HepG2 (cell line): ENCODE measurements around the gene ACTN1. TPM values are rescaled to one million over a fixed set of nuclear protein-coding genes. Genes with fewer than 3 reads are reported as not detected.

Source experiments
- BORCS8-MEF2B ChIP-seq: sonication (generic); formaldehyde crosslinking; IDR thresholded peaks from 2 replicates; pipeline ENCODE4 v1.8.0; 2022; ENCODE audit warnings: mild to moderate bottlenecking, missing genetic modification reagents
- HOXA3 ChIP-seq: sonication (generic); formaldehyde crosslinking; IDR thresholded peaks from 2 replicates; pipeline ENCODE4 v1.5.0; 2020; ENCODE audit warnings: missing genetic modification reagents
- IRF2 ChIP-seq: IDR thresholded peaks from 2 replicates; pipeline ENCODE4 v1.6.1; 2018; ENCODE audit warnings: missing genetic modification reagents, missing compliant biosample characterization
- KDM6A ChIP-seq: IDR thresholded peaks from 2 replicates; pipeline ENCODE4 v1.6.1; 2016; ENCODE audit warnings: low read depth
- POLR2AphosphoS5 ChIP-seq: IDR thresholded peaks from 2 replicates; pipeline ENCODE4 v1.6.1; 2012; ENCODE audit warnings: low read depth, low read length
- SRY ChIP-seq: sonication (generic); formaldehyde crosslinking; IDR thresholded peaks from 2 replicates; pipeline ENCODE4 v1.8.0; 2022; ENCODE audit warnings: mild to moderate bottlenecking, missing genetic modification reagents
- ZFYVE20 ChIP-seq: sonication (generic); formaldehyde crosslinking; IDR thresholded peaks from 2 replicates; pipeline ENCODE4 v1.8.0; 2023; ENCODE audit warnings: low read depth, mild to moderate bottlenecking, moderate library complexity, missing genetic modification reagents, borderline replicate concordance
- ZNF121 ChIP-seq: sonication (generic); formaldehyde crosslinking; IDR thresholded peaks from 2 replicates; pipeline ENCODE4 v1.5.0; 2020; ENCODE audit warnings: mild to moderate bottlenecking, missing genetic modification reagents
- ZNF20 ChIP-seq: sonication (generic); formaldehyde crosslinking; IDR thresholded peaks from 2 replicates; pipeline ENCODE4 v1.4.0; 2020; ENCODE audit warnings: mild to moderate bottlenecking, moderate library complexity, missing genetic modification reagents
- ZNF24 ChIP-seq: fragments of 450-650 bp; IDR thresholded peaks from 2 replicates; pipeline ENCODE4 v1.6.1; 2017; ENCODE audit warnings: antibody characterized with exemption, mild to moderate bottlenecking
- ZNF792 ChIP-seq: IDR thresholded peaks from 2 replicates; pipeline ENCODE4 v1.6.1; 2016
- ZSCAN22 ChIP-seq: sonication (generic); formaldehyde crosslinking; IDR thresholded peaks from 2 replicates; pipeline ENCODE4 v1.4.0; 2020; ENCODE audit warnings: mild to moderate bottlenecking, missing genetic modification reagents
- polyA plus RNA-seq, 8 experiments: library from polyadenylated mRNA; depleted of rRNA in 3 of 8; stranded (reverse) in 7 of 8; unstranded in 1 of 8; fragments of >200 nt; fragmentation: Illumina TruSeq in 4 of 8; extraction: Trizol in 4 of 8; gene quantifications; 2 replicates each; pipeline versions ENCODE4 v1.2.1 to v1.2.3, GENCODE V29; 2011 to 2016; ENCODE audit warnings: low read depth in 4 of 8, missing spikeins in 1 of 8, mixed read lengths in 1 of 8; ENCODE audit not compliant: insufficient read depth in 1 of 8
- total RNA-seq, 5 experiments: library from RNA; depleted of rRNA; stranded (reverse); fragments of >200 nt; fragmentation: Illumina TruSeq; extraction: Trizol; gene quantifications; 2 replicates each; pipeline ENCODE4 v1.2.3, GENCODE V29; 2016; ENCODE audit warnings: low read depth in 1 of 5
- TF ChIP-seq, protein P1 (sequence below): sonication (generic); formaldehyde crosslinking; IDR thresholded peaks from 2 replicates; pipeline ENCODE4 v1.4.0; 2020; ENCODE audit warnings: missing genetic modification reagents
- TF ChIP-seq, protein P2 (sequence below): IDR thresholded peaks from 2 replicates; pipeline ENCODE4 v1.6.1; 2012; ENCODE audit warnings: inconsistent platforms
- TF ChIP-seq, protein P3 (sequence below): sonication (generic); formaldehyde crosslinking; IDR thresholded peaks from 2 replicates; pipeline ENCODE4 v1.4.0; 2020; ENCODE audit warnings: mild to moderate bottlenecking, missing genetic modification reagents, borderline replicate concordance
- TF ChIP-seq, protein P4 (sequence below): sonication (generic); formaldehyde crosslinking; IDR thresholded peaks from 2 replicates; pipeline ENCODE4 v1.8.1; 2022; ENCODE audit warnings: mild to moderate bottlenecking, missing genetic modification reagents
- TF ChIP-seq, protein P5 (sequence below), 2 experiments: IDR thresholded peaks; 2 replicates each; pipeline ENCODE4 v1.6.1; 2011 to 2012; ENCODE audit warnings: low read length in 2 of 2, borderline replicate concordance in 1 of 2, low read depth in 1 of 2, mild to moderate bottlenecking in 1 of 2, moderate library complexity in 1 of 2
- TF ChIP-seq, protein P6 (sequence below): sonication (generic); formaldehyde crosslinking; IDR thresholded peaks from 2 replicates; pipeline ENCODE4 v1.8.1; 2023; ENCODE audit warnings: missing genetic modification reagents, mild to moderate bottlenecking, borderline replicate concordance

The ACTN1 gene
- total and polyA plus RNA-seq, 2 of the 13 experiments (the other 11 are each of a cell fraction or from before 2014, with no cell fraction given) = 58.6 to 162 TPM

DNA sequence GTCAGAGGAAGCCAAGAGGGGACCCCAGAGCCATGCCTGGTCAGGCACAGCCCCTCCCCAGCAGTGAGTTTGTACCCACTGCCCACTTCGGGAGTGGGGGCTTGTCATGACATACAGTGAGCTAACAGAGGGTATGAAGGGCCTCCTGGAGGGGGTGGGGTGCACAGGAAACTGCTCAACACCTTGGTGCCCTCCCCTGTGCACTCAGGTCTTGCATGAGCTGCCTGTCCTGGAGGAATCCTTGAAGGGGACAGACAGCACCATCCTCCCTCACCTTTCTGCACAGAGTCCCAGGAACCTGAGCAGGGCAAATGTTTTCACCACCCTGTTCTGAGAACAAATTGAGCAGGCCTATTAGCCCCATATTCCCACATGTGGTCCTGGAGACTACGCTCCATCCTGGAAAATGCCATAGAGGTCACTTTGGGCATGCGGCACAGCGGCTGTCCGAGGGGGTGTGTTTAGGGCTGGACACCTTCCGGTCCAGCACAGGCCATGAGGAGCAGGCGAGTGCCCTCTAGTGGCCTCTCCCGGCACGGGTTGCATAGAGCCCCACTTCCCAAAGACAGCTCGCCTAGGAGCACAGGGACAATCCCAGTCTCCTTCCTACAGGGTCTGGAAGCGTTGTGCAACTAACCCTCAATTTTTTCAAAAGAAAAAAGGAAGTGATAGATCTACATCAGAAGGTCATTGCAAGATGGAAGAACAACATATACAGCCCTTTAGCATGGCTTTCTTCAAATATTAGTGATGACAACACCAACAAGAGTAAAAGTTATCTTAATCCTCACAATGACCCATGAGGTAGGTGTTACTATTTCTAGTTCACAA, 154.4 kb downstream of the ACTN1 start (continued):
- TF ChIP-seq, protein P1, sequence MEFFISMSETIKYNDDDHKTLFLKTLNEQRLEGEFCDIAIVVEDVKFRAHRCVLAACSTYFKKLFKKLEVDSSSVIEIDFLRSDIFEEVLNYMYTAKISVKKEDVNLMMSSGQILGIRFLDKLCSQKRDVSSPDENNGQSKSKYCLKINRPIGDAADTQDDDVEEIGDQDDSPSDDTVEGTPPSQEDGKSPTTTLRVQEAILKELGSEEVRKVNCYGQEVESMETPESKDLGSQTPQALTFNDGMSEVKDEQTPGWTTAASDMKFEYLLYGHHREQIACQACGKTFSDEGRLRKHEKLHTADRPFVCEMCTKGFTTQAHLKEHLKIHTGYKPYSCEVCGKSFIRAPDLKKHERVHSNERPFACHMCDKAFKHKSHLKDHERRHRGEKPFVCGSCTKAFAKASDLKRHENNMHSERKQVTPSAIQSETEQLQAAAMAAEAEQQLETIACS (CRISPR knock-in tag) = no peak
- no peak for TF ChIP-seq ZNF20 (CRISPR knock-in tag)
- peak; percentile 59 for TF ChIP-seq POLR2AphosphoS5
- peak; percentile 79 for TF ChIP-seq ZNF792
- TF ChIP-seq IRF2 (CRISPR knock-in tag) = peak; percentile 90
- peak; percentile 74; the same call in 1 of the 2 replicates for TF ChIP-seq BORCS8-MEF2B (CRISPR knock-in tag)
- TF ChIP-seq SRY (CRISPR knock-in tag) = no peak
- TF ChIP-seq, protein P2, sequence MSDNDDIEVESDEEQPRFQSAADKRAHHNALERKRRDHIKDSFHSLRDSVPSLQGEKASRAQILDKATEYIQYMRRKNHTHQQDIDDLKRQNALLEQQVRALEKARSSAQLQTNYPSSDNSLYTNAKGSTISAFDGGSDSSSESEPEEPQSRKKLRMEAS = peak; percentile 97
- TF ChIP-seq ZFYVE20 (CRISPR knock-in tag) = no peak
- TF ChIP-seq, protein P3, sequence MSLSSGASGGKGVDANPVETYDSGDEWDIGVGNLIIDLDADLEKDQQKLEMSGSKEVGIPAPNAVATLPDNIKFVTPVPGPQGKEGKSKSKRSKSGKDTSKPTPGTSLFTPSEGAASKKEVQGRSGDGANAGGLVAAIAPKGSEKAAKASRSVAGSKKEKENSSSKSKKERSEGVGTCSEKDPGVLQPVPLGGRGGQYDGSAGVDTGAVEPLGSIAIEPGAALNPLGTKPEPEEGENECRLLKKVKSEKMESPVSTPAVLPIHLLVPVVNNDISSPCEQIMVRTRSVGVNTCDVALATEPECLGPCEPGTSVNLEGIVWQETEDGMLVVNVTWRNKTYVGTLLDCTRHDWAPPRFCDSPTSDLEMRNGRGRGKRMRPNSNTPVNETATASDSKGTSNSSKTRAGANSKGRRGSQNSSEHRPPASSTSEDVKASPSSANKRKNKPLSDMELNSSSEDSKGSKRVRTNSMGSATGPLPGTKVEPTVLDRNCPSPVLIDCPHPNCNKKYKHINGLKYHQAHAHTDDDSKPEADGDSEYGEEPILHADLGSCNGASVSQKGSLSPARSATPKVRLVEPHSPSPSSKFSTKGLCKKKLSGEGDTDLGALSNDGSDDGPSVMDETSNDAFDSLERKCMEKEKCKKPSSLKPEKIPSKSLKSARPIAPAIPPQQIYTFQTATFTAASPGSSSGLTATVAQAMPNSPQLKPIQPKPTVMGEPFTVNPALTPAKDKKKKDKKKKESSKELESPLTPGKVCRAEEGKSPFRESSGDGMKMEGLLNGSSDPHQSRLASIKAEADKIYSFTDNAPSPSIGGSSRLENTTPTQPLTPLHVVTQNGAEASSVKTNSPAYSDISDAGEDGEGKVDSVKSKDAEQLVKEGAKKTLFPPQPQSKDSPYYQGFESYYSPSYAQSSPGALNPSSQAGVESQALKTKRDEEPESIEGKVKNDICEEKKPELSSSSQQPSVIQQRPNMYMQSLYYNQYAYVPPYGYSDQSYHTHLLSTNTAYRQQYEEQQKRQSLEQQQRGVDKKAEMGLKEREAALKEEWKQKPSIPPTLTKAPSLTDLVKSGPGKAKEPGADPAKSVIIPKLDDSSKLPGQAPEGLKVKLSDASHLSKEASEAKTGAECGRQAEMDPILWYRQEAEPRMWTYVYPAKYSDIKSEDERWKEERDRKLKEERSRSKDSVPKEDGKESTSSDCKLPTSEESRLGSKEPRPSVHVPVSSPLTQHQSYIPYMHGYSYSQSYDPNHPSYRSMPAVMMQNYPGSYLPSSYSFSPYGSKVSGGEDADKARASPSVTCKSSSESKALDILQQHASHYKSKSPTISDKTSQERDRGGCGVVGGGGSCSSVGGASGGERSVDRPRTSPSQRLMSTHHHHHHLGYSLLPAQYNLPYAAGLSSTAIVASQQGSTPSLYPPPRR (CRISPR knock-in tag) = peak; percentile 66; the same call in 1 of the 2 replicates
- TF ChIP-seq ZNF121 (CRISPR knock-in tag) = peak; percentile 32; the same call in 1 of the 2 replicates
- TF ChIP-seq ZSCAN22 = no peak
- TF ChIP-seq, protein P4, sequence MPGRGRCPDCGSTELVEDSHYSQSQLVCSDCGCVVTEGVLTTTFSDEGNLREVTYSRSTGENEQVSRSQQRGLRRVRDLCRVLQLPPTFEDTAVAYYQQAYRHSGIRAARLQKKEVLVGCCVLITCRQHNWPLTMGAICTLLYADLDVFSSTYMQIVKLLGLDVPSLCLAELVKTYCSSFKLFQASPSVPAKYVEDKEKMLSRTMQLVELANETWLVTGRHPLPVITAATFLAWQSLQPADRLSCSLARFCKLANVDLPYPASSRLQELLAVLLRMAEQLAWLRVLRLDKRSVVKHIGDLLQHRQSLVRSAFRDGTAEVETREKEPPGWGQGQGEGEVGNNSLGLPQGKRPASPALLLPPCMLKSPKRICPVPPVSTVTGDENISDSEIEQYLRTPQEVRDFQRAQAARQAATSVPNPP (CRISPR knock-in tag) = no peak
- TF ChIP-seq, protein P5, sequence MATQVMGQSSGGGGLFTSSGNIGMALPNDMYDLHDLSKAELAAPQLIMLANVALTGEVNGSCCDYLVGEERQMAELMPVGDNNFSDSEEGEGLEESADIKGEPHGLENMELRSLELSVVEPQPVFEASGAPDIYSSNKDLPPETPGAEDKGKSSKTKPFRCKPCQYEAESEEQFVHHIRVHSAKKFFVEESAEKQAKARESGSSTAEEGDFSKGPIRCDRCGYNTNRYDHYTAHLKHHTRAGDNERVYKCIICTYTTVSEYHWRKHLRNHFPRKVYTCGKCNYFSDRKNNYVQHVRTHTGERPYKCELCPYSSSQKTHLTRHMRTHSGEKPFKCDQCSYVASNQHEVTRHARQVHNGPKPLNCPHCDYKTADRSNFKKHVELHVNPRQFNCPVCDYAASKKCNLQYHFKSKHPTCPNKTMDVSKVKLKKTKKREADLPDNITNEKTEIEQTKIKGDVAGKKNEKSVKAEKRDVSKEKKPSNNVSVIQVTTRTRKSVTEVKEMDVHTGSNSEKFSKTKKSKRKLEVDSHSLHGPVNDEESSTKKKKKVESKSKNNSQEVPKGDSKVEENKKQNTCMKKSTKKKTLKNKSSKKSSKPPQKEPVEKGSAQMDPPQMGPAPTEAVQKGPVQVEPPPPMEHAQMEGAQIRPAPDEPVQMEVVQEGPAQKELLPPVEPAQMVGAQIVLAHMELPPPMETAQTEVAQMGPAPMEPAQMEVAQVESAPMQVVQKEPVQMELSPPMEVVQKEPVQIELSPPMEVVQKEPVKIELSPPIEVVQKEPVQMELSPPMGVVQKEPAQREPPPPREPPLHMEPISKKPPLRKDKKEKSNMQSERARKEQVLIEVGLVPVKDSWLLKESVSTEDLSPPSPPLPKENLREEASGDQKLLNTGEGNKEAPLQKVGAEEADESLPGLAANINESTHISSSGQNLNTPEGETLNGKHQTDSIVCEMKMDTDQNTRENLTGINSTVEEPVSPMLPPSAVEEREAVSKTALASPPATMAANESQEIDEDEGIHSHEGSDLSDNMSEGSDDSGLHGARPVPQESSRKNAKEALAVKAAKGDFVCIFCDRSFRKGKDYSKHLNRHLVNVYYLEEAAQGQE (IDR thresholded peaks at IDR 0.05; ENCODE audit: borderline replicate concordance in 1 of 2, low read depth in 1 of 2, low read length in 2 of 2) = no peak; a peak in 1 of 4 replicates
- TF ChIP-seq ZNF24 = 0 out of 2 replicates have a peak, but pooled peaks have one; percentile 9
- peak; percentile 86 for TF ChIP-seq HOXA3
- no peak for TF ChIP-seq KDM6A (CRISPR knock-in tag)
- TF ChIP-seq, protein P6, sequence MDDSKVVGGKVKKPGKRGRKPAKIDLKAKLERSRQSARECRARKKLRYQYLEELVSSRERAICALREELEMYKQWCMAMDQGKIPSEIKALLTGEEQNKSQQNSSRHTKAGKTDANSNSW (CRISPR knock-in tag) = no peak
